Omental fat pad (tissue), 4 donors: ENCODE measurements around the gene PPP3CA. TPM values are rescaled to one million over a fixed set of nuclear protein-coding genes. Genes with fewer than 3 reads are reported as not detected.
A peak's percentile ranks its signal among the peaks of the same experiment; 100 is the strongest.

Source experiments
- ATAC-seq: fragments of 150-250 bp; one replicate; pipeline ENCODE4 v1.9.1; 2016; ENCODE audit warnings: mild to moderate bottlenecking, moderate library complexity; ENCODE audit not compliant: low FRiP score
- DNase-seq: peaks from one replicate; pipeline ENCODE4 v3.0.0-alpha.2; 2019; ENCODE audit warnings: low spot score
- CTCF ChIP-seq, 3 donors: fragments of 450-650 bp; IDR thresholded peaks; one replicate each; pipeline ENCODE4 v1.5.1; 2016 to 2017; ENCODE audit warnings: antibody characterized with exemption in 3 of 3, mild to moderate bottlenecking in 3 of 3, moderate library complexity in 2 of 3
- total RNA-seq, 4 donors: library from RNA; depleted of rRNA; stranded (reverse); fragments of >200 nt; gene quantifications; one replicate each; pipeline ENCODE4 v1.1.0, GENCODE V29; 2016

The PPP3CA gene
- total RNA-seq, 4 donors from 2014 or later = 29.8 to 56.6 (median 35.3) TPM

- DNase-seq = no peak
- no peak for ATAC-seq
- no peak for TF ChIP-seq CTCF (IDR thresholded peaks at IDR 0.05)
Observed at GRCh38 chr4:101042847-101043246, 304.5 kb downstream of the PPP3CA start.

- ATAC-seq (no peak), DNase-seq (no peak)
- TF ChIP-seq CTCF (IDR thresholded peaks at IDR 0.05) = no peak
Observed at GRCh38 chr4:101040776-101041175, 306.6 kb downstream of the PPP3CA start.

- no peak for ATAC-seq
- TF ChIP-seq CTCF (IDR thresholded peaks at IDR 0.05) = no peak
- no peak for DNase-seq
Observed at GRCh38 chr4:101039367-101039766, 308.0 kb downstream of the PPP3CA start.

GRCh38 chr4:101037938-101038413 lies 309.4 kb downstream of the PPP3CA start:
- DNase-seq = no peak
- peak; percentile 28 for ATAC-seq
- no peak for TF ChIP-seq CTCF (IDR thresholded peaks at IDR 0.05)

- no peak for ATAC-seq
- DNase-seq = no peak
- no peak for TF ChIP-seq CTCF (IDR thresholded peaks at IDR 0.05)
Observed at GRCh38 chr4:101037249-101037648, 310.1 kb downstream of the PPP3CA start.

- no peak for ATAC-seq
- no peak for TF ChIP-seq CTCF (IDR thresholded peaks at IDR 0.05)
Observed at GRCh38 chr4:101035487-101035886, 311.8 kb downstream of the PPP3CA start.

GRCh38 chr4:101033986-101034385 lies 313.3 kb downstream of the PPP3CA start:
- no peak for TF ChIP-seq CTCF (IDR thresholded peaks at IDR 0.05)
- DNase-seq (no peak), ATAC-seq (no peak)

More at GRCh38 chr4:101035487-101035886, 311.8 kb downstream of the PPP3CA start:
- no peak for DNase-seq
